Stimulated activated CD4-positive, alpha-beta T cell treated with anti-CD3 and anti-CD28 coated beads, Interleukin-1b, Interleukin-23, amount 100 ng/mL, for 1 hour (primary cell): Measurements from ENCODE around the gene PROSER3.
"Not testable (repeated sequence)": the region's sequence is repeated elsewhere in the genome, so short reads cannot be mapped to it uniquely, and the experiment has no call there.

Source experiments
- DNase-seq, 2 donors: peaks; one replicate each; pipeline ENCODE4 v3.0.0-alpha.2; 2020; ENCODE audit warnings: low read depth in 2 of 2

Gene PROSER3

DNA sequence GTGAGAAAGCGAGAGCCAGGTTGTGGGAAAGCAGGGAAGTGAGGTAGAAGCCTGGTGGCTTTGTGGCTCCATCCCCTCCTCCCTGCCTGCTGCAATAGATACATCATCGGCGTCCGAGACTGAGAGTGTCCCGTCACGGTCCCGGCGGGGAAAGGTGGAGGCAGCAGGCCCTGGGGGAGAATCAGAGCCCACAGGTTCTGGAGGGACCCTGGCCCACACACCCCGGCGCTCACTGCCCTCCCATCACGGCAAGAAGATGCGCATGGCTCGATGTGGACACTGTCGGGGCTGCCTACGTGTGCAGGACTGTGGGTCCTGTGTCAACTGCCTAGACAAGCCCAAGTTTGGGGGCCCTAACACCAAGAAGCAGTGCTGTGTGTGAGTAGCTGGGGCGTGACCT, 35.1 kb upstream of the PROSER3 start:
- DNase-seq = no peak

DNA sequence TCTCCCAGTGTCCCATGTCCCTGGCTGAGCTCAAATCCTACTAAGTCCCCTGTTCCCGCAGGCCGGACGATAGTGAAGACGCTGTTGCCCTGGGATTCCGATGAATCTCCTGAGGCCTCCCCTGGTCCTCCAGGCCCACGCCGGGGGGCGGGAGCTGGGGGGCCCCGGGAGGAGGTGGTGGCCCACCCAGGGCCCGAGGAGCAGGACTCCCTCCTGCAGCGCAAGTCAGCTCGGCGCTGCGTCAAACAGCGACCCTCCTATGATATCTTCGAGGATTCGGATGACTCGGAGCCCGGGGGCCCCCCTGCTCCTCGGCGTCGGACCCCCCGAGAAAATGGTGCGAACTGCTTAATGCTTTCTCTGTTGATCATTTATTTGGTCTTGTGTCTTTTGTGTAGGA, 34.3 kb upstream of the PROSER3 start:
- no peak for DNase-seq

DNA sequence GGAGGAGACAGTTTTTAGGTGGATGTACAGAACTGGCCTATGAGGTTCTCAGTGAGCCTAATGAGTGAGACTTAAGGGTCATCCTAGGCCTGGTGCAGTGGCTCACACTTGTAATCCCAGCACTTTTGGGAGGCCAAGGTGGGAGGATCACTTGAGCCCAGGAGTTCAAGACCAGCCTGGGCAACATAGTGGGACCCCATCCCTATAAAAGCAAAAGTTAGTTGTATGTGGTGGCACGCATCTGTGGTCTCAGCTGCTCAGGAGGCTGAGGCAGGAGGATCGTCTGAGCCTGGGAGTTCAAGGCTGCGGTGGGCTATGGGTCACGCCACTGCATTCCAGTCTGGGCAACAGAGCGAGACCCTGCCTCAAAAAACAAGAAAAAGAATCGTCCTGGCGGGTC, 33.8 kb upstream of the PROSER3 start:
- not testable (repeated sequence) for DNase-seq

- no peak for DNase-seq
Measured at GRCh38 chr19:35724560-35724959, 33.4 kb upstream of the PROSER3 start.

- no peak for DNase-seq
Measured at GRCh38 chr19:35725216-35725861, 32.6 kb upstream of the PROSER3 start.

DNA sequence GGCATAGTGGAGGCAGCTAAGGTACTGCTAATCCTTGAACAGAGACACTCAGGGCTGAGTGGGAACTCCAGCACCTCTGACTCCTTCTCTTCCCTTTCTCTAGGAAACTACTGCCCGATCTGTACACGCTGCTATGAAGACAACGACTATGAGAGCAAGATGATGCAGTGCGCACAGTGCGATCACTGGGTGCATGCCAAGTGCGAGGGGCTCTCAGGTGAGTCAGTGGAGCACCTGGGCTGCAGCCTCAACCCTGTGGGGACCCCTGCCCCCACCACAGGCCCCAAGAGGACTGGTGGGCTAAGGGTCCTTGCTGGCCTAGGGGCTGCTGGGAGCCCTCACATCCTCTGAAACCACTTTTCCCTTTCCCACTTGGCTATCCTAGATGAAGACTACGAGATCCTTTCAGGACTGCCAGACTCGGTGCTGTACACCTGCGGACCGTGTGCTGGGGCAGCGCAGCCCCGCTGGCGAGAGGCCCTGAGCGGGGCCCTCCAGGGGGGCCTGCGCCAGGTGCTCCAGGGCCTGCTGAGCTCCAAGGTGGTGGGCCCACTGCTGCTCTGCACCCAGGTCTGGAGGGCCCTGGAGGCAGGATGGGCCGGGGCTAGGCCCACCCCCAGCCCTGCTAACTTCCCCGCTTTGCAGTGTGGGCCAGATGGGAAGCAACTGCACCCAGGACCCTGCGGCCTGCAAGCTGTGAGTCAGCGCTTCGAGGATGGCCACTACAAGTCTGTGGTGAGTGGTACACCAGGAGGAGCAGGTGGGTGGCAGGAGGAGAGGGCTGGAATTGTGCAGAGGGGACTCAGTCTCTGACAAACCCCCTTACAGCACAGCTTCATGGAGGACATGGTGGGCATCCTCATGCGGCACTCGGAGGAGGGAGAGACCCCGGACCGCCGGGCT, 30.7 kb upstream of the PROSER3 start:
- no peak for DNase-seq

DNA sequence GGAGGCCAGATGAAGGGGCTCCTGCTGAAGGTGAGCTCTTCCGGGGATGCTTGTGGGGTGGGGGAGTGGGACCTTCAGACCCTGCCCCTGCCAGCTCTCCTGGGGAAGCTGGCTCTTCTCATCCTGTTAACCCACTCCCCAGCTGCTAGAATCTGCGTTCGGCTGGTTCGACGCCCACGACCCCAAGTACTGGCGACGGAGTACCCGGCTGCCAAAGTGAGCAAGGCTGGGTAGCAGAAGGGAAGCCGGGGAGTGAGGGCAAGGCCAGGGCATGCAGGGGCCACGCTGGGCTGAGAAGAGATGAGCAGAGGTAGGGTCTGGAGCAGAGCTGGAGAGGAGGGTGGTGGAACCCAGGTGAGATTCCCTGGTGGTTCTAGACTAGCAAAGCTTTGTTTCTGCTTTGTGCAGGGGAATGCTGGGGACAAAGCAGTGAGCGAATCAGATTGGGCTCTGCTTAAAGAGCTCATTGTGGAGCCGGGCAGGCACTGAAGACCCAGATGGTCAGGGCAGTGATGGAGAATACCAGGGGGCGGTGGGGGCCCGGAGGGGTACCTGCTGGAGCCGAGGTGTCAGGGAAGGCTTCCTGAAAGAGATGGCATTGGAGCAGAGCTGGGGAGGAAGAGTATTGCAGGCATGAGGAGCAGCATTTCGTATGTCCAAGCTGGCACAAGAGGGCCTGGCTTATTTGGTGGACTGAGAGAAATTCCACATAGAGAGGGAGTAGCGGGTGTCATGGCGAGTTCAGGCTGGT, 29.8 kb upstream of the PROSER3 start:
- no peak for DNase-seq

DNA sequence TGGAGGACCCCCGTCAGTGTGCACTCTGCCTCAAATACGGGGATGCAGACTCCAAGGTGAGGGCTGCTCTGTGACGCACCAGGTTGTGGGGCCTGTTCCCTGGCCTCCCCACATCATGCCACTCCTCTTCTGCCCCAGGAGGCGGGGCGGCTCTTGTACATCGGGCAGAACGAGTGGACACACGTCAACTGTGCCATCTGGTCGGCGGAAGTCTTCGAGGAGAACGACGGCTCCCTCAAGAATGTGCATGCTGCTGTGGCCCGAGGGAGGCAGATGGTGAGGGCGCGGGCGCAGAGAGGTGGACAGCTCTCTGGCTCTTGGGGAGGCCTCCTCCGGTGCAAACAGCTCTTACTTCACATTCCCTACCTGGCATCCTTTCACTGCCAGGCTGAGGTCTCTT, 29.0 kb upstream of the PROSER3 start:
- DNase-seq = no peak

GRCh38 chr19:35729763-35730162, 28.2 kb upstream of the PROSER3 start:
- no peak for DNase-seq

DNA sequence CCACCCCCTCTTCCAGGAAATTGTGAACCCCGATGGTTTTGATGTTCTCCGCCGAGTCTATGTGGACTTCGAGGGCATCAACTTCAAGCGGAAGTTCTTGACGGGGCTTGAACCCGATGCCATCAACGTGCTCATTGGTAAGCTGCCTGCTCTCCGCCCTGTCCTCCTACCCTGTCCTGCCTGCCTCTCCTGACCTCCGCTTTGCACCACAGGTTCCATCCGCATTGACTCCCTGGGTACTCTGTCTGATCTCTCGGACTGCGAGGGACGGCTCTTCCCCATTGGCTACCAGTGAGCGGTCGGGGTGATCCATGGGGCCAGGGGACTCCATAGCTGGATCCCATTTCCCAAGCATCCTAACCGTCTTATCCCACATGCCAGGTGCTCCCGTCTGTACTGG, 27.6 kb upstream of the PROSER3 start:
- DNase-seq = no peak

DNA sequence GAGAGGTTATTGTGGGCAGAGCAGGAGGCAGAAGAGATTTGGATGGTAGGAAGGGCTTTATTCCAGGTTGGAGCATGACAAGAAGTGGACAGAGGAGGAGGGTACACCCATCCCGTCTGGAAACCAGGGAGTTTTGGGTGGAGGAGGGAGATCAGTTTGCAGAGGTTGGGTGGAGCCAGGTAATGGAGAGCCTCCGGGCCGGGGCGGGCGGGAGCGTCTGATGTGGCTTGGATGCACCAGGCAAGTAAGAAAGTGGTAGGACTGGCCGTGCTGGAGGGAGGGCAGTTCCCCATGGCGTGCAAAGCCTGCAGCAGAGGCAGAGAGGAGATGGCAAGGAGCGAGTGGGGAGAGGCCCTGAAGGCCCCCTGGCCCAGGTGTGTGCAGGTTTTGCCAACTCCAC, 26.6 kb upstream of the PROSER3 start:
- DNase-seq = no peak

DNA sequence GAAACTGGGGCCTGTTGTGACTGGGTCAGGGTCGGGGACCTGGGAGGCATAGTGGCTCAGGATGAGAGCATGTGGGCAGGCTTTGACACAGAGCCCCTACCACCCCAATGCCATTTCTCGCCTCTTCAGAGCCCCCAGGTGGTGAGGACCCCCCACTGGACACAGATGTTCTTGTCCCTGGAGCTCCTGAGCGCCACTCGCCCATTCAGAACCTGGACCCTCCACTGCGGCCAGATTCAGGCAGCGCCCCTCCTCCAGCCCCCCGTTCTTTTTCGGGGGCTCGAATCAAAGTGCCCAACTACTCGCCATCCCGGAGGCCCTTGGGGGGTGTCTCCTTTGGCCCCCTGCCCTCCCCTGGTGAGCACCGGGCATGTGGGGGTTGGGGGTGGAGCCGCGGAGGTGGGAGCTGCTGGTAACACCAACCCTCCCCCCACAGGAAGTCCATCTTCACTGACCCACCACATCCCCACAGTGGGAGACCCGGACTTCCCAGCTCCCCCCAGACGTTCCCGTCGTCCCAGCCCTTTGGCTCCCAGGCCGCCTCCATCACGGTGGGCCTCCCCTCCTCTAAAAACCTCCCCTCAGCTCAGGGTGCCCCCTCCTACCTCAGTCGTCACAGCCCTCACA, 26.1 kb upstream of the PROSER3 start:
- DNase-seq = no peak

- DNase-seq = no peak
Measured at GRCh38 chr19:35732540-35733179, 25.3 kb upstream of the PROSER3 start.

GRCh38 chr19:35733180-35734125, 24.5 kb upstream of the PROSER3 start:
- no peak for DNase-seq

DNA sequence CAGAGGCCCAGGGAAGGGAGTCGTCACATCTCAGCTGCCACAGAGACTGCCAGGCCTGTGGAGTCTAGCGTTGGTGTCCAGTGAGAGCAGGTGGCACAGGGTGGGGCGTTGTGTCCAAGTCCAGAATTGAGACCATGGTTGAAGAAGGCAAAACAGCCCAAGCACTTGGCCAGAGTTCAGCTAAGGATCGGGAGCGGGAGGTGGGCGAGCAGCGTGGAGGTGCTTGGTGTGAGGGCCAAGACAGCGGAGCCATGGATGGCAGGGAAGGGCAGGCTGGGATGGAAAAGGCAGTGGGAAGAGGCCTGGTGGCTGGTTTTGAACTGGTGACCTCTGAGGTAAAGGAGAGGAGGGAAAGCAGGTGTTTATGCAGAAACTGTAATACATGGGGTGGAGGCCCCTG, 23.7 kb upstream of the PROSER3 start:
- DNase-seq = no peak

- DNase-seq = no peak
Measured at GRCh38 chr19:35734889-35735288, 23.1 kb upstream of the PROSER3 start.

- DNase-seq = no peak
Measured at GRCh38 chr19:35736913-35737886, 20.8 kb upstream of the PROSER3 start.

DNA sequence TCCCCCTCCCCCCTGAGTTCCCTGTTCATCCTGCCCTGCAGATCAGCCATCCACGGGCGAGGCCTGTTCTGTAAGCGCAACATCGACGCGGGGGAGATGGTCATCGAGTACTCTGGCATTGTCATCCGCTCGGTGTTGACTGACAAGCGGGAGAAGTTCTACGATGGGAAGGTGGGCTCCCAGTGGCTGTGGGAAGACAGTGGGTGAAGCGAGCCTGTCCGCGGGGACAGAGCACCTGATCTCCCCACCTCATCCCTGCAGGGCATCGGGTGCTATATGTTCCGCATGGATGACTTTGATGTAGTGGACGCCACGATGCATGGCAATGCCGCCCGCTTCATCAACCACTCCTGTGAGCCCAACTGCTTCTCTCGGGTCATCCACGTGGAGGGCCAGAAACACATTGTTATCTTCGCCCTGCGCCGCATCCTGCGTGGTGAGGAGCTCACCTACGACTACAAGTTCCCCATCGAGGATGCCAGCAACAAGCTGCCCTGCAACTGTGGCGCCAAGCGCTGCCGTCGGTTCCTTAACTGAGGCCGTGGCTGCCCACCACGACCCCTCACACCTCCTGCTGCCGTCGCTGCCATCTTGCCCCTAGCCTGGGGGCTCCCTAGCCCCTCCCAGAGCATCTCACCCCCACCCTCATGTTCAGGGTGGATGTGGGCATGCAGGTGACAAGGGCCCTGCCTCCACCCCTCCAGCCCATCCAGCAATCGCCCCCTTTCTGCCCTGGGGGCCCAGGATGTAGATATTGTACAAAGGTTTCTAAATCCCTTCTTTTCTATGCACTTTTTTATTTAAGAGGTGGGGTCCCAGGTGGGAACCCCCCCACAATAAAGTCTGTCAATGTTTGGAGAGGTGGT, 19.7 kb upstream of the PROSER3 start:
- no peak for DNase-seq
